ENCODE results near the gene TWNK.

TWNK gene

DNA sequence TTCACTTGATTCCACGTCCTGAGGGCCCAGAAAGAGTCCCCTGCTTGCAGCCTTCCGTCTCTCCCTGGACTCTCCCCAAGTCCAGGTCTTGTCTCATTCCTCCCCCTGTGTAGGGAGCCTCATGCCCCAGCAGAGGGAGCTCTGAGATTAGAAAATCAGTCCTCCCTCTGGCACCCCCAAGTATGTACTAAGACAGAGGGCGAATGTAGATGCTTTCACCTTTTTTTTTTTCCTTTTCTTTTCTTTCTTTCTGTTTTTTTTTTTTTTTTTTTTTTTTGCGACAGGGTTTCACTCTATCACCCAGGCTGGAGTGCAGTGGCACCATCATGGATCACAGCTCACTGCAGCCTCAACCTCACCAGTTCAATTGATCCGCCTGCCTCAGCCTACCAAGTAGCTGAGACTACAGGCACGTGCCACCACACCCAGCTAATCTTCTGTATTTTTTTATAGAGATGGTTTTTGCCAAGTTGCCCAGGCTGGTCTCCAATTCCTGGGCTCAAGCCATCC, 54.0 kb downstream of the TWNK start:
- no peak overlapping the region for H3K27ac ChIP-seq (ENCODE audit: low read length)
- no peak overlapping the region for H3K9ac ChIP-seq (ENCODE audit: low read length)
- no peak overlapping the region for H3K4me2 ChIP-seq (ENCODE audit: low read length)
- TF ChIP-seq CTCF (IDR thresholded peaks at IDR 0.05; ENCODE audit: low read depth, low read length), result peak; percentile 66
- no peak for TF ChIP-seq EZH2phosphoT487 (IDR thresholded peaks at IDR 0.05; ENCODE audit: low read depth)
- H3K36me3 ChIP-seq (replicated peaks; ENCODE audit: low read depth, low read length), result no peaks in the 10 kb centered on the region
- no peaks in the 10 kb centered on the region for H3K9me3 ChIP-seq (ENCODE audit: insufficient read depth, low read length)
- H2AFZ ChIP-seq (ENCODE audit: low read depth, low read length), result no peak overlapping the region
- peaks cover 10% of the 10 kb centered on the region; the same call in 1 of the 2 replicates for H3K4me1 ChIP-seq (ENCODE audit: low read length)
- no peaks in the 10 kb centered on the region for H4K20me1 ChIP-seq (ENCODE audit: insufficient read depth, low read length)
- H3K27me3 ChIP-seq (ENCODE audit: low read depth, low read length), result no peaks in the 10 kb centered on the region
- no peaks in the 10 kb centered on the region for H3K79me2 ChIP-seq (ENCODE audit: low read length)
- no peak overlapping the region for H3K4me3 ChIP-seq (ENCODE audit: low read length)

- no peaks in the 10 kb centered on the region for H3K9me3 ChIP-seq (ENCODE audit: insufficient read depth, low read length)
- peak overlapping the region; percentile 90 for H3K4me3 ChIP-seq (ENCODE audit: low read length)
- H3K27me3 ChIP-seq (ENCODE audit: low read depth, low read length), result no peaks in the 10 kb centered on the region
- TF ChIP-seq EZH2phosphoT487 (IDR thresholded peaks at IDR 0.05; ENCODE audit: low read depth) (no peak), CTCF (IDR thresholded peaks at IDR 0.05; ENCODE audit: low read depth, low read length) (no peak)
- peak overlapping the region; percentile 88 for H3K4me2 ChIP-seq (ENCODE audit: low read length)
- H3K9ac ChIP-seq (ENCODE audit: low read length), result peak overlapping the region; percentile 73; the same call in 1 of the 2 replicates
- H2AFZ ChIP-seq (ENCODE audit: low read depth, low read length), result no peak overlapping the region
- no peaks in the 10 kb centered on the region for H4K20me1 ChIP-seq (ENCODE audit: insufficient read depth, low read length)
- H3K27ac ChIP-seq (ENCODE audit: low read length), result no peak overlapping the region
- peaks cover 10% of the 10 kb centered on the region; the same call in 1 of the 2 replicates for H3K4me1 ChIP-seq (ENCODE audit: low read length)
- H3K36me3 ChIP-seq (replicated peaks; ENCODE audit: low read depth, low read length), result no peaks in the 10 kb centered on the region
- no peaks in the 10 kb centered on the region for H3K79me2 ChIP-seq (ENCODE audit: low read length)
Measured at GRCh38 chr10:101042118-101042517, 54.8 kb downstream of the TWNK start.

DNA sequence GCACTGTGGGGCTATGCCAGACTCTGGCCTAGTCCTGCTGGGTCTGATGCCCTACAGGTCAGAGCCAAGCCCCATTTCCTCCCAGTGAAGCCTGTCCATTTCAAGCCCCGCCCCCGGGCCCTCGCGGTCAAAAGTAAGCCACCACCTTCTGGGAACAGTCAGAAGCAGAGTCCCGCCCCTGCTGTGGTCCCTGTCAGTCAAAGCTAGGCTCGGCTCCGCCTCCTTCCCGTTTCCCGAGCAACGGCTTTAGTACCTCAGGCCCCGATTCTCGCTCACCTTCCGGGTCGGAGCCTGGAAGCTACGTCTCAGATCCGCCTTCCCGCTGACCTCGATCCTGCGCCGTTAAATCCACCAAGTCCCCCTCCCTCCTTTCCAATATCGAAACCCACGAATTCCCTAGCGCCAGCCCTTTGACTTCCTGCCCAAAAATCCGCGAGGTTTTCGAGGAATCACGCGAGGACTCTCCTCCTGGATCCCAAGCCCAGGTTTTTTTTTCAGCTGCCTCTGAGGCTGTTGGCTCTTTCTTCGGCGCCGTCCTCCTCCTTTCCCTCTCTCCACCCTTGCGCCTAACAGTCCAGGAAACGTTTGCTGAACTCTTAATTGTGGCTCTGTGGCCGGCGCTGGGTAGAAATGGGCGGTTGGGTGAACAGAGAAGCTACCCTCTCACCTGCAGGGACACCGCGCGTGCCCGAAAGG, 55.5 kb downstream of the TWNK start:
- no peaks in the 10 kb centered on the region for H3K36me3 ChIP-seq (replicated peaks; ENCODE audit: low read depth, low read length)
- peak overlapping the region; percentile 97 for H2AFZ ChIP-seq (ENCODE audit: low read depth, low read length)
- H3K79me2 ChIP-seq (ENCODE audit: low read length), result no peaks in the 10 kb centered on the region
- H3K9me3 ChIP-seq (ENCODE audit: insufficient read depth, low read length), result no peaks in the 10 kb centered on the region
- H4K20me1 ChIP-seq (ENCODE audit: insufficient read depth, low read length), result no peaks in the 10 kb centered on the region
- H3K4me2 ChIP-seq (ENCODE audit: low read length), result peak overlapping the region; percentile 88
- no peaks in the 10 kb centered on the region for H3K27me3 ChIP-seq (ENCODE audit: low read depth, low read length)
- peak overlapping the region; percentile 90 for H3K4me3 ChIP-seq (ENCODE audit: low read length)
- no peak for TF ChIP-seq EZH2phosphoT487 (IDR thresholded peaks at IDR 0.05; ENCODE audit: low read depth)
- H3K9ac ChIP-seq (ENCODE audit: low read length), result peak overlapping the region; percentile 73
- peaks cover 10% of the 10 kb centered on the region; the same call in 1 of the 2 replicates for H3K4me1 ChIP-seq (ENCODE audit: low read length)
- H3K27ac ChIP-seq (ENCODE audit: low read length), result no peak overlapping the region

DNA sequence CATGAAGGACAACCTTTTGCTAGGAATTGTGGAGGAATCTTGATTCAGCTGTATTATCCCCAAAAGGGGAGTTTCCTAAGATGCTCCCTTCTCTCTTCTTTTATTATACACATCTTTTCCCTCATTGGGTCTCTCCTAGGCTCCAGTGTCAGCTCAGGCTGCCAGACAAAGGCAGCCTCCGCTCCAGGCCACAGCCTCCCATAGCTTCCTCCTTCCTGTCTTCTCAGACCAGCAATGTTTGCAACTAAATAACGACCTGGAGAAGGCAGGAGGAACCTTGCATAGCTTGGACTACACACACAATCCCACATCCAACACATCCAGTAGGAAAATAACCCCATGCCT, 56.0 kb downstream of the TWNK start:
- Histone ChIP-seq H2AFZ (ENCODE audit: low read depth, low read length) (peak overlapping the region; percentile 97), H3K79me2 (ENCODE audit: low read length) (no peaks in the 10 kb centered on the region), H3K9me3 (ENCODE audit: insufficient read depth, low read length) (no peaks in the 10 kb centered on the region), H3K4me3 (ENCODE audit: low read length) (peak overlapping the region; percentile 90), H3K27ac (ENCODE audit: low read length) (no peak overlapping the region), H3K4me2 (ENCODE audit: low read length) (peak overlapping the region; percentile 88), H3K9ac (ENCODE audit: low read length) (peak overlapping the region; percentile 73), H3K36me3 (replicated peaks; ENCODE audit: low read depth, low read length) (no peaks in the 10 kb centered on the region), H4K20me1 (ENCODE audit: insufficient read depth, low read length) (no peaks in the 10 kb centered on the region), H3K27me3 (ENCODE audit: low read depth, low read length) (no peaks in the 10 kb centered on the region), H3K4me1 (ENCODE audit: low read length) (peaks cover 10% of the 10 kb centered on the region; the same call in 1 of the 2 replicates)
- TF ChIP-seq EZH2phosphoT487 (IDR thresholded peaks at IDR 0.05; ENCODE audit: low read depth) (no peak), CTCF (IDR thresholded peaks at IDR 0.05; ENCODE audit: low read depth, low read length) (no peak)

All from OCI-LY3 (cell line).